Measurements from ENCODE around the gene SCP2D1.

DNA sequence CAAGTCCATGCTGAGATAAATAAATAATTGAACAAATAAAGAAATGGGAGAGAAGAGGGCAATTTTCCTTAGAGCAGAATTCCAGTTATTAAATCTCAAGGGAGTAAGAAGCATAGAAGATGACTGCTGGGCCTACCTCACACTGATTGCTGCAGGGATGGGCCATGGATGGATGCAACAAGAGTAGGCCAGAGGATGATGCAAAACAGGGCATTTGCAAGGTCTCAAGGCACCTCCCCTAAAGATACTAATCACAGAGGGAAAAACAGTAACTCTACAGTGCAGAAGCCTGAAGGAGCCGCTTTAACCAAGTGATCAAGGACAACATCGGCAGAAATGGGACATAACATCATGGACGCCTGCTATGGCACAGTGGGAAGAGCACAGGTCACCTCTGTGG, 1.7 kb upstream of the SCP2D1 start:
- TF ChIP-seq, protein P1, sequence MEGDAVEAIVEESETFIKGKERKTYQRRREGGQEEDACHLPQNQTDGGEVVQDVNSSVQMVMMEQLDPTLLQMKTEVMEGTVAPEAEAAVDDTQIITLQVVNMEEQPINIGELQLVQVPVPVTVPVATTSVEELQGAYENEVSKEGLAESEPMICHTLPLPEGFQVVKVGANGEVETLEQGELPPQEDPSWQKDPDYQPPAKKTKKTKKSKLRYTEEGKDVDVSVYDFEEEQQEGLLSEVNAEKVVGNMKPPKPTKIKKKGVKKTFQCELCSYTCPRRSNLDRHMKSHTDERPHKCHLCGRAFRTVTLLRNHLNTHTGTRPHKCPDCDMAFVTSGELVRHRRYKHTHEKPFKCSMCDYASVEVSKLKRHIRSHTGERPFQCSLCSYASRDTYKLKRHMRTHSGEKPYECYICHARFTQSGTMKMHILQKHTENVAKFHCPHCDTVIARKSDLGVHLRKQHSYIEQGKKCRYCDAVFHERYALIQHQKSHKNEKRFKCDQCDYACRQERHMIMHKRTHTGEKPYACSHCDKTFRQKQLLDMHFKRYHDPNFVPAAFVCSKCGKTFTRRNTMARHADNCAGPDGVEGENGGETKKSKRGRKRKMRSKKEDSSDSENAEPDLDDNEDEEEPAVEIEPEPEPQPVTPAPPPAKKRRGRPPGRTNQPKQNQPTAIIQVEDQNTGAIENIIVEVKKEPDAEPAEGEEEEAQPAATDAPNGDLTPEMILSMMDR (IDR thresholded peaks at IDR 0.05; ENCODE audit: low read depth, low read length): no peak
- TF ChIP-seq POLR2A (IDR thresholded peaks at IDR 0.05; ENCODE audit: extremely low read depth, insufficient read length) (no peak), MYC (IDR thresholded peaks at IDR 0.05; ENCODE audit: low read depth, low read length) (no peak)
- TF ChIP-seq, protein P2, sequence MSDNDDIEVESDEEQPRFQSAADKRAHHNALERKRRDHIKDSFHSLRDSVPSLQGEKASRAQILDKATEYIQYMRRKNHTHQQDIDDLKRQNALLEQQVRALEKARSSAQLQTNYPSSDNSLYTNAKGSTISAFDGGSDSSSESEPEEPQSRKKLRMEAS (IDR thresholded peaks at IDR 0.05; ENCODE audit: low read depth, low read length): no peak
